T-helper 22 cell (primary cell): Measurements from ENCODE around the gene DDX47.

Source experiments
- DNase-seq: peaks from one replicate; pipeline ENCODE4 v3.0.0-alpha.2; 2020; ENCODE audit warnings: low read depth

Gene DDX47

DNA sequence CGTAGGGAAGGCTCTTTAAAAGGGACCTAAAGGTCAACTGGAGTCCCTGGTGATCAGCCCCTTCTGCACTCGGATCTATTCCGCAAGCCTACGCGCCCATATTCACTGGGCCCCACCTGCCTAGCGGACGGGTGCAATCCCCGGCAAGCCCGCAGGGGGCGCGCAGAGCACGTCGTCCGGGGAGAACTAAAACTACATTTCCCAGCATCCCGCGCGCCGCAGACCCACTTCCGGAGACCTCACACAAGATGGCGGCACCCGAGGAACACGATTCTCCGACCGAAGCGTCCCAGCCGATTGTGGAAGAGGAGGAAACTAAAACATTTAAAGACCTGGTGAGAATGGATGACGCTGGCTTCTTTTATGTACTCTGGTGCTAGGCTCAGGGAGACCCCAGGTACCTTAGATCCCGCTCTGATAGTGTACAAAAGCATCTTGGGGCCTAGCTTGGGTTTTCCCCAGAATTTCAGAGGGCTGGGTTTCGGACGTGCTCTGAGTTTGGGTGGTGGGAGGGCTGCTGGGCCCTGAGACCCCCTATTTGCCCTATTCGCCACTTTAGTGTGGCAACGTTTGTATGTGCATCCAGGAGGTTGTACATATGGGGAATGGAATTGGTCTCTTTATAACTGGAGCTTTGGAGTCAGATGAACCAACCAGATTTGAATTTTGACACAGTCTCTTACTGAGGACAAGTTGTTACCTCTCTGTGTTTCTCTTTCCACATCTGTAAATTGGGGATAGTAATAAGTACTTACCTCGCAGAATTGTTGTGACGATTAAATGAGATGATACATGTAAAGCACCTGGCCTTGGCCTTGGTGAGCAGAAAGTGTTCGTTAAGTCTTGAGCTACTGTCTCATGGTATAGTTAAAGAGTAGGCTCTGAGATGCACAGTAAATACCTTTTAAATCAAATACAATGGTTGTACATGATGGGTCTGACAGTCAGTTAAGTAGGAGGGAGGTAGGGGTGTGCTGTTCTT, at the start of gene DDX47:
Gene DDX47 (plus strand): TSS at position 227 of the 982 bp plus-strand sequence. CDS start 22 bp downstream, at position 249.
- DNase-seq: peak; percentile 88

DNA sequence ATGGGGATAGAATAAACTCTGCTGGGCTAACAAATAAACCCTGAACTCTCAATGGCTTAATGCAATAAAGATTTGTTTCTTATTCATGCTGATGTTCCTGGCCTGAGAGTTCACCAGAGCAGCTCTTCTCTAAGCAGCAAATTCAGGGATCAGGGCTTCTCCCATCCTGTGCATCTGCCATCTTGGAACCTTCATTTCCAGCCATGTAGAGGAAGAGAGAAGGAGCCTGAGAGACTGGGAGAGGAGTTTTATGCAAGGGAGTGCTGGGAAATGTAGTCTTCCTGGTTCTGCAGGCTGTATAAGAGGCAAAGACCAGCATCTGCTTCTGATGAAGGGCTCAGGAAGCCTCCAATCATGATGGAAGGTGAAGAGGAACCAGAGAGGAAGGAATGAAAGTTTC, 48.3 kb upstream of the DDX47 start:
- no peak for DNase-seq

- no peak for DNase-seq
These were observed 42.9 kb upstream of the DDX47 start for GRCh38 chr12:12770262-12770661.

GRCh38 chr12:12774791-12775190, 38.4 kb upstream of the DDX47 start:
- DNase-seq: no peak

GRCh38 chr12:12776261-12776660, 36.9 kb upstream of the DDX47 start:
- DNase-seq: no peak

GRCh38 chr12:12777092-12777491, 36.1 kb upstream of the DDX47 start:
- no peak for DNase-seq

DNA sequence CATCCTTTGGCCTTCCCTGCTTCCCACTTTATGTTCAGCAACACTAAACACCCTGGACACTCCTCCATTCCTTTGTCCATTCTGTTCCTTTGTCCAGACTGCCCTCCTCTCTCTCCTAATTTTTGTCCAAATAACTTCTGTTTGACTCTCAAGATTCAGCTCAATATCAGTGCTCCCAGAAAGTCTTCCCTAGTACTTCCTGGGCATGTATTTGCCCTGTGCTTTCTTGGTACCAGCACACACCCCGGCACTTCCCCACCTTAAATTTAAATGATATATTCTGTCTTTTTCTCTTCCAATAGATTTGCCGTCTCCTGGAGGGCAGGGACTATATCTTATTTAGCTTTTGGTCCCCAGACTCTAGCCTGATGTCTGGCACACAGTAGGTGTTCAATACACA, 34.1 kb upstream of the DDX47 start:
- DNase-seq: no peak

GRCh38 chr12:12779529-12779928, 33.6 kb upstream of the DDX47 start:
- DNase-seq: no peak

DNA sequence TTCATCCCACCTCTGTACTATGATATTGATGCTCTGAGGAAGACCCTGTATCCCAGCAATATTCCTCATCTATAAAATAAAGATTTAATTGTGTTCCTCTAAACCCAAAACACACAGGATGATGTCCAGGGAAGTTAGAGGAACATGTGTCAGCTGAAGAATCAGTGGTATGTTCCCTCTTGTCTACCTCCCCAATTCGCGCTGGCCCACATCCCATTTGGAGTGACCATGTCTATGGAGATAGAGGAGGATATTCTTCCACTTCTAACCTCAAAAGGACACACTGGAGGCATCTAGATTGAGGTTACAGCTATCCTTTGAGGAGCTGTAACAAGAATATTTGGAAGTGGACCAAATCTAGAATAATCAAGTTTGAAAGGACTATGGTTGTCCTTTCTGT, 29.0 kb upstream of the DDX47 start:
- no peak for DNase-seq

DNA sequence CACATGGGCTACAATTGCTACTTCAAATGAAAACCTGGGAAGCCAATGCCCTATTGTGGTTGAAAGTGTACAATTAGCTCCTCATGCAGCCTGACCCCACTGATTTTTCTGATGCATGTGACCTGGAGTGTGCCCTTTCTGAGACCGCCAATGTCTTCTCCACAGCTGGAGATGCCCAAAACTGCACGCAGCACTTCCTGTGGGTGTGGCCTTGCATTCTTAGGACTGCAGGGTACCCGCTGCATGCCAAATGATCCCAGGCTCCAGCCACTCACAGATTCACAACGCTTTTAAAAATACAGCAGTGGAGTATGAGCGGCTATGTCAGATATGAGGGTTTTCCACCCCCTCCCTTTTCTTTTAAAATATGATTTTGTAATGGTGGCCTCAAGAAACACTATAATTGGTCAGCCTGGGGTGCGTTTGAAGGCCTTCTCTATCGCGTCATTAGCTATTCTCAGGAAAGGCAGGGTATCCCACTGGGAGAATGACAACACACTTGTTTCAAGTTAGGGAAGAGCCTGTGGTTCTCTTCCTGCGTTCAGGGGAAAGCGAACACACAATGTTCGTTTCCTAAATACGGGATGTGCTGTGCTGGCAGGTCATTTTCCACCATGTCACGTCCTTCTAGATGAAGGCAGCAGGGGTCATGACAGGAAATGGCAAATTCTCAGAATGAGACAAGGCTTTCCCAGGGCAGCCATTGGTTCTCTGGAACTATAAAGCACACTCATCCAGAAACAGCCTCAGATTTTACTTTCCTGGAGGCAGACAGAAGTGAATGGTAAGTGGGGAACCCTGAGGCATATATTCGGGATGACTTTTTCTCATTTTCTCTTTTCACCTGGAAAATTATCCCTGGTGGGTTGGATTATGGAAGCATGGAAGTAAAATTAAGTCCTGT, 28.0 kb upstream of the DDX47 start, which contains the start of gene APOLD1:
Gene APOLD1 (plus strand): TSS at position 749 of the 904 bp plus-strand sequence. CDS start 33 bp downstream, at position 782.
- no peak for DNase-seq

DNA sequence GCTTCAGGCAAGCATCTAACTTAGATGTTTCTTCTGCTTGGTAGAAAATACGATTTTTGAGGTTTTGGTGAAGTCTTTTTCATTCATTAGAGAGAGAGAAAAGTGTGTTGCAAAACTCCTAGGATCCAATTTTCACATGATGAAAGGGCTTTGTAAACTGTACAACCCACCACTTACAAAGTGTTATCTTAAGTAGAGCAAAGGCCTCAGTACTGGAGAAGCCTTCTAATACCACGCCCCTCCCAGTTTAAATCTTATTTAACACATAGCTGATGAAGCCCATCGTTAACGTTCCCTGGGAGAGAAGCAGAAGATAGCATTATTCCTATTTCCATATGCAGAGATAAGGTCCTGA, 26.8 kb upstream of the DDX47 start:
- DNase-seq: no peak

DNA sequence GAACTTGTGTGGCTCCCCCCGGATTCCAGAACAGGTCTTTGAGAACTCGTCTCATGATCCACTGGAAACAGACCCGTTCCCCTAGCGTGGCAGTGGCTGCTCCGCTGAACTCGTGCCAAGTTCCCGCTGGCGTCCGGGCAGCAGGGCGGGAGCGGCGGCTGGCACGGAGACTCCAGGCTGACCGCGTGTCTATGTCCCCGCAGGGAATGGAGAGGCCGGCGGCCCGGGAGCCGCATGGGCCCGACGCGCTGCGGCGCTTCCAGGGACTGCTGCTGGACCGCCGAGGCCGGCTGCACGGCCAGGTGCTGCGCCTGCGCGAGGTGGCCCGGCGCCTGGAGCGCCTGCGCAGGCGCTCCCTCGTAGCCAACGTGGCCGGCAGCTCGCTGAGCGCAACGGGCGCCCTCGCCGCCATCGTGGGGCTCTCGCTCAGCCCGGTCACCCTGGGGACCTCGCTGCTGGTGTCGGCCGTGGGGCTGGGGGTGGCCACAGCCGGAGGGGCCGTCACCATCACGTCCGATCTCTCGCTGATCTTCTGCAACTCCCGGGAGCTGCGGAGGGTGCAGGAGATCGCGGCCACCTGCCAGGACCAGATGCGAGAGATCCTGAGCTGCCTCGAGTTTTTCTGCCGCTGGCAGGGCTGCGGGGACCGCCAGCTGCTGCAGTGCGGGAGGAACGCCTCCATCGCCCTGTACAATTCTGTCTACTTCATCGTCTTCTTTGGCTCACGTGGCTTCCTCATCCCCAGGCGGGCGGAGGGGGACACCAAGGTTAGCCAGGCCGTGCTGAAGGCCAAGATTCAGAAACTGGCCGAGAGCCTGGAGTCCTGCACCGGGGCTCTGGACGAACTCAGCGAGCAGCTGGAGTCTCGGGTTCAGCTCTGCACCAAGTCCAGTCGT, 26.2 kb upstream of the DDX47 start:
- peak; percentile 59 for DNase-seq

DNA sequence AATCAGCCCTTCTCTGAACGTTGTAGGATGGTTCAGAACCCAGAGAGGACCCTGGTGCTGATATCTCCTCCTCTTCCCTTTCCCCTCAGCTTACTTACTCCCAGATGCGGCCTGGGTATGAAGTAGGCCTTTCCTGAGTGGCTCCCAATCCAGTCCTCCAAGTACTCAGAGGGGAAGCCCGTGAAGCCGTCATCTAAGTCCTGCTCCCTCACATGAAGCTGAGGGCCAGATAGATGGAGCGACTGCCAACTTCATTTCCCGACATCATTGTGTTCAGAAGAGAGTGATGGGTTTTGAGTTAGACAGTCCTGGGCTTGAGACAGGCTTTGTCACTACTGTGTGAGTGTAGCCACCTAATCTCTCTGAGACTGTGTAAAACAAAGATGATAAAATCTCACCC, 25.0 kb upstream of the DDX47 start:
- DNase-seq: no peak

- DNase-seq: peak; percentile 18
These were observed 24.3 kb upstream of the DDX47 start for GRCh38 chr12:12788675-12789368.

GRCh38 chr12:12790956-12791355, 22.2 kb upstream of the DDX47 start:
- DNase-seq: no peak

GRCh38 chr12:12791756-12792369, 21.3 kb upstream of the DDX47 start:
- no peak for DNase-seq

DNA sequence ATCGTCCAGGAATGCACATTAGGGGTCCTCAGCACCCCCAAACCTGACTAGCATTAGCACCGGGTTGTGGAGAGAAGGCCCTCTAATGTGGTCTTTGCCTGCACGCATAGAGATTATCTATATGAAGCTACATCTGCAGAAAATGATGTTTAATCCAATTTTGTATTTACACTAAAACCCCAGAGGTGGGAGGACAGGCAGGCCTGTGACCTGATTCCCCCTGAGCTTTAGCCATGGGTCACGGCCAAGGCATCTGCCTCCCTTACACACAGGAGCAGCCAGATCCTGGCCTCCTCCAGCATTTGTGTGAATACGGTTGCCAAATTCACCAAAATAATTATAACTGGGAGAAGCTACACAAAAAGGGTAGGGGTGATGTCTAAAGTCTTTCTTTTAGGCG, 20.7 kb upstream of the DDX47 start:
- no peak for DNase-seq

DNA sequence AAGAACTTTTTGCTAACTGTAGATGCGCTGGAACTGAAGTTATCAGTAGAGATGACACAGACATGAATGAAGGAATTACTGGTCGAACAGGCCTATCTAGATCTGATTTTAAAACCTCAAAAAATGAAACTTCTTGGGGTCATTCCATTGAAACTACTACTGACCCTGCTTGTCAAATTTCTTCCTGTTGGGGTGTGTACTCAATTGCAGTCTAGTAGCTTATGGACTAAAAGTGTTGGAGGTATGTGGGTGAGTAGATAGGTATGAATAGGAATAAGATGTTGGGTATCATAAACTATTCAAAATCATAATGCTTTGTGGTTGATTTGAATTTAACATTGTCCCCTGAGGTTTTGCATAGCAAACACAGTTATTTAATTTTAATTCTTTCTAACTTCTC, 18.5 kb upstream of the DDX47 start:
- DNase-seq: no peak

- no peak for DNase-seq
These were observed 17.0 kb upstream of the DDX47 start for GRCh38 chr12:12796171-12796570.

- DNase-seq: no peak
These were observed 16.0 kb upstream of the DDX47 start for GRCh38 chr12:12796928-12797793.
